Choroid plexus epithelial cell (primary cell): ENCODE measurements around the gene RNF207.
A peak's percentile ranks its signal among the peaks of the same experiment; 100 is the strongest.

Experiments used
- DNase-seq: peaks from one replicate; pipeline ENCODE4 v3.0.0-alpha.2; 2010; ENCODE audit warnings: low read depth
- H3K4me3 ChIP-seq: 2 replicates; pipeline ENCODE4 v1.5.1; 2011; ENCODE audit warnings: low read depth, mild to moderate bottlenecking, control low read depth, low read length, moderate library complexity
- CTCF ChIP-seq: conservative IDR thresholded peaks from 2 replicates; pipeline ENCODE4 v1.5.1; 2011; ENCODE audit warnings: low read depth, mild to moderate bottlenecking, control low read depth, inconsistent platforms, low read length, moderate library complexity

Gene RNF207

GRCh38 chr1:6241887-6242740 is 36.2 kb downstream of the RNF207 start:
- H3K4me3 ChIP-seq: peak overlapping the region; percentile 29
- DNase-seq: peak; percentile 49
- TF ChIP-seq CTCF: no peak

- H3K4me3 ChIP-seq: no peak overlapping the region
- no peak for TF ChIP-seq CTCF
- DNase-seq: no peak
Measured at GRCh38 chr1:6243053-6243834, 37.3 kb downstream of the RNF207 start.

- TF ChIP-seq CTCF: no peak
- no peak for DNase-seq
- no peak within 1 kb of the TSS for H3K4me3 ChIP-seq
Measured at GRCh38 chr1:6243993-6244392, 38.1 kb downstream of the RNF207 start, which contains the start of gene HES3. TSS of gene HES3 (plus strand) at chr1:6244179. CDS start at chr1:6244366, 187 bp downstream.

GRCh38 chr1:6244401-6245049 is 38.6 kb downstream of the RNF207 start:
- no peak overlapping the region for H3K4me3 ChIP-seq
- TF ChIP-seq CTCF: no peak
- DNase-seq: no peak

GRCh38 chr1:6245086-6245868 is 39.4 kb downstream of the RNF207 start:
- peak; percentile 65 for TF ChIP-seq CTCF
- peak; percentile 83 for DNase-seq
- no peak overlapping the region for H3K4me3 ChIP-seq

- peak overlapping the region; percentile 5 for H3K4me3 ChIP-seq
- no peak for DNase-seq
Measured at GRCh38 chr1:6245869-6246496, 40.1 kb downstream of the RNF207 start.

More at GRCh38 chr1:6245869-6246496, 40.1 kb downstream of the RNF207 start:
- no peak for TF ChIP-seq CTCF
